CD14-positive monocyte (primary cell): ENCODE results near the gene ARID3B. TPM values are rescaled to one million over a fixed set of nuclear protein-coding genes. Genes with fewer than 3 reads are reported as not detected.

Source experiments
- DNase-seq, 3 donors: peaks; one replicate each; pipeline ENCODE4 v3.0.0-alpha.2; 2011 to 2022
- H2AFZ ChIP-seq: 2 replicates; pipeline ENCODE4 v1.6.0; 2012; ENCODE audit warnings: mild to moderate bottlenecking, low read depth, low read length, inconsistent platforms; ENCODE audit not compliant: insufficient read depth, poor library complexity, severe bottlenecking
- H3K27ac ChIP-seq, 2 donors: 1 replicate in 1 of 2; 2 replicates in 1 of 2; pipeline ENCODE4 v1.5.1; 2012 to 2013; ENCODE audit warnings: low read length in 2 of 2, control low read depth in 1 of 2, inconsistent platforms in 1 of 2, low read depth in 1 of 2, mild to moderate bottlenecking in 1 of 2
- H3K27me3 ChIP-seq, 2 donors: one replicate each; pipeline versions ENCODE4 v1.6.0 to v1.6.1; 2011 to 2013; ENCODE audit warnings: low read length in 2 of 2; ENCODE audit not compliant: control insufficient read depth in 2 of 2, insufficient read depth in 2 of 2
- H3K36me3 ChIP-seq, 2 donors: replicated peaks in 1 of 2; 1 replicate in 1 of 2; 2 replicates in 1 of 2; pipeline versions ENCODE4 v1.5.1 to v1.6.1; 2012 to 2013; ENCODE audit warnings: low read length in 2 of 2, control low read depth in 1 of 2, inconsistent platforms in 1 of 2, mild to moderate bottlenecking in 1 of 2; ENCODE audit not compliant: insufficient read depth in 2 of 2, control insufficient read depth in 1 of 2
- H3K4me1 ChIP-seq, 2 donors: 1 replicate in 1 of 2; 2 replicates in 1 of 2; pipeline versions ENCODE4 v1.5.1 to v1.6.1; 2012 to 2013; ENCODE audit warnings: low read length in 2 of 2, control low read depth in 1 of 2, inconsistent platforms in 1 of 2, mild to moderate bottlenecking in 1 of 2, moderate library complexity in 1 of 2; ENCODE audit not compliant: insufficient read depth in 2 of 2, control insufficient read depth in 1 of 2
- H3K4me2 ChIP-seq: replicated peaks from 2 replicates; pipeline ENCODE3; 2012; ENCODE audit warnings: low read length, moderate library complexity, mild to moderate bottlenecking; ENCODE audit not compliant: poor library complexity, severe bottlenecking; ENCODE audit errors: extremely low read depth
- H3K4me3 ChIP-seq, 3 experiments: fragments of 200-600 bp in 1 of 3; sonication (generic) in 1 of 3; replicated peaks in 1 of 3; 1 replicate in 2 of 3; 2 replicates in 1 of 3; pipeline ENCODE4 v1.5.1; 2011 to 2013; ENCODE audit warnings: low read length in 3 of 3, mild to moderate bottlenecking in 3 of 3, control low read depth in 2 of 3, low read depth in 2 of 3, inconsistent platforms in 1 of 3, moderate library complexity in 1 of 3
- H3K79me2 ChIP-seq: 2 replicates; pipeline ENCODE4 v1.6.0; 2012; ENCODE audit warnings: mild to moderate bottlenecking, control low read depth, inconsistent platforms, low read length, moderate library complexity; ENCODE audit not compliant: insufficient read depth
- H3K9ac ChIP-seq: 2 replicates; pipeline ENCODE4 v1.6.0; 2017; ENCODE audit warnings: low read length, mild to moderate bottlenecking; ENCODE audit not compliant: insufficient read depth, poor library complexity, severe bottlenecking
- H3K9me3 ChIP-seq, 2 donors: replicated peaks in 1 of 2; 1 replicate in 1 of 2; 2 replicates in 1 of 2; pipeline versions ENCODE4 v1.5.1 to v1.6.1; 2012 to 2013; ENCODE audit warnings: low read length in 2 of 2, control low read depth in 1 of 2; ENCODE audit not compliant: control insufficient read depth in 1 of 2, insufficient read depth in 1 of 2
- H4K20me1 ChIP-seq: 2 replicates; pipeline ENCODE4 v1.6.0; 2012; ENCODE audit warnings: mild to moderate bottlenecking, low read length, control low read depth, moderate library complexity; ENCODE audit not compliant: insufficient read depth
- H3K27ac Mint-ChIP-seq, 7 donors: one replicate each; pipeline ENCODE4 v1.8.0; 2020; ENCODE audit warnings: mild to moderate bottlenecking in 7 of 7, mixed read lengths in 7 of 7, moderate library complexity in 6 of 7, inconsistent platforms in 2 of 7
- H3K27me3 Mint-ChIP-seq, 3 donors: one replicate each; pipeline ENCODE4 v1.8.0; 2021 to 2022; ENCODE audit warnings: low read depth in 3 of 3, mild to moderate bottlenecking in 3 of 3, mixed read lengths in 3 of 3, moderate library complexity in 3 of 3, inconsistent platforms in 1 of 3
- H3K36me3 Mint-ChIP-seq, 2 donors: one replicate each; pipeline ENCODE4 v1.8.0; 2020; ENCODE audit warnings: mixed read lengths in 2 of 2, inconsistent platforms in 1 of 2, mild to moderate bottlenecking in 1 of 2
- H3K4me1 Mint-ChIP-seq: one replicate; pipeline ENCODE4 v1.8.0; 2020; ENCODE audit warnings: mild to moderate bottlenecking, mixed read lengths
- H3K4me3 Mint-ChIP-seq, 2 donors: one replicate each; pipeline ENCODE4 v1.8.0; 2020; ENCODE audit warnings: mild to moderate bottlenecking in 2 of 2, mixed read lengths in 2 of 2, moderate library complexity in 1 of 2
- H3K9me3 Mint-ChIP-seq, 7 donors: one replicate each; pipeline ENCODE4 v1.8.0; 2020 to 2022; ENCODE audit warnings: mixed read lengths in 7 of 7, mild to moderate bottlenecking in 6 of 7, moderate library complexity in 6 of 7, inconsistent platforms in 2 of 7
- WGBS: methylation state at CpG from one replicate; pipeline ENCODE4 v1.1.5; 2013; ENCODE audit warnings: missing lambda C conversion rate; ENCODE audit not compliant: insufficient coverage; 5-methylcytosine and 5-hydroxymethylcytosine counted together
- intact Hi-C, 2 donors: fragments of 100-400 bp; cut with micrococcal nuclease; formaldehyde crosslinking; loops; one replicate each; pipeline versions ENCODE4 v1.15.0 to v1.15.1; 2023
- polyA plus RNA-seq, 3 donors: library from polyadenylated mRNA; depleted of rRNA in 1 of 3; unstranded in 2 of 3; stranded (reverse) in 1 of 3; fragments of 300-500 nt in 2 of 3; fragments of >200 nt in 1 of 3; fragmentation: Illumina TruSeq in 2 of 3; gene quantifications; 1 replicate in 2 of 3; 2 replicates in 1 of 3; pipeline ENCODE4 v1.2.3, GENCODE V29; 2012 to 2021
- TF ChIP-seq, protein P1 (sequence below): fragments of 200-600 bp; IDR thresholded peaks from one replicate; pipeline ENCODE4 v1.8.0; 2022; ENCODE audit warnings: antibody characterized with exemption, mild to moderate bottlenecking

ARID3B gene
- polyA plus RNA-seq, 3 donors = 2.3 to 17.4 (median 4.4) TPM

GRCh38 chr15:74608786-74609185 is 67.8 kb downstream of the ARID3B start:
- H2AFZ ChIP-seq = no peak overlapping the region
- H4K20me1 ChIP-seq = no peaks in the 10 kb centered on the region
- peaks cover 5 to 8% (median 5%) of the 10 kb centered on the region in 3 donors for H3K27me3 Mint-ChIP-seq
- no peaks in the 10 kb centered on the region for H3K9me3 Mint-ChIP-seq
- no peaks in the 10 kb centered on the region for H3K36me3 ChIP-seq
- no peak for DNase-seq
- H3K4me2 ChIP-seq = no peak overlapping the region
- no peaks in the 10 kb centered on the region for H3K9me3 ChIP-seq
- H3K27ac ChIP-seq = no peak overlapping the region
- H3K79me2 ChIP-seq = no peaks in the 10 kb centered on the region
- no peak overlapping the region for H3K4me3 Mint-ChIP-seq
- no peak overlapping the region for H3K27ac Mint-ChIP-seq
- H3K4me1 ChIP-seq = peaks cover 0 to 7% of the 10 kb centered on the region in 2 donors
- H3K36me3 Mint-ChIP-seq = no peaks in the 10 kb centered on the region
- no peaks in the 10 kb centered on the region for H3K4me1 Mint-ChIP-seq
- no peaks in the 10 kb centered on the region for H3K27me3 ChIP-seq
- intact Hi-C loops = no loop called here
- H3K9ac ChIP-seq = no peak overlapping the region
- TF ChIP-seq, protein P1, sequence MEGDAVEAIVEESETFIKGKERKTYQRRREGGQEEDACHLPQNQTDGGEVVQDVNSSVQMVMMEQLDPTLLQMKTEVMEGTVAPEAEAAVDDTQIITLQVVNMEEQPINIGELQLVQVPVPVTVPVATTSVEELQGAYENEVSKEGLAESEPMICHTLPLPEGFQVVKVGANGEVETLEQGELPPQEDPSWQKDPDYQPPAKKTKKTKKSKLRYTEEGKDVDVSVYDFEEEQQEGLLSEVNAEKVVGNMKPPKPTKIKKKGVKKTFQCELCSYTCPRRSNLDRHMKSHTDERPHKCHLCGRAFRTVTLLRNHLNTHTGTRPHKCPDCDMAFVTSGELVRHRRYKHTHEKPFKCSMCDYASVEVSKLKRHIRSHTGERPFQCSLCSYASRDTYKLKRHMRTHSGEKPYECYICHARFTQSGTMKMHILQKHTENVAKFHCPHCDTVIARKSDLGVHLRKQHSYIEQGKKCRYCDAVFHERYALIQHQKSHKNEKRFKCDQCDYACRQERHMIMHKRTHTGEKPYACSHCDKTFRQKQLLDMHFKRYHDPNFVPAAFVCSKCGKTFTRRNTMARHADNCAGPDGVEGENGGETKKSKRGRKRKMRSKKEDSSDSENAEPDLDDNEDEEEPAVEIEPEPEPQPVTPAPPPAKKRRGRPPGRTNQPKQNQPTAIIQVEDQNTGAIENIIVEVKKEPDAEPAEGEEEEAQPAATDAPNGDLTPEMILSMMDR = no peak
- no peak overlapping the region for H3K4me3 ChIP-seq
- WGBS = 100% methylated on average over 3 of the region's 3 CpGs

GRCh38 chr15:74609938-74610301 is 68.9 kb downstream of the ARID3B start:
- H3K36me3 ChIP-seq = no peaks in the 10 kb centered on the region
- Mint-ChIP-seq H3K4me1 (peaks cover 4% of the 10 kb centered on the region), H3K9me3 (no peaks in the 10 kb centered on the region), H3K4me3 (no peak overlapping the region), H3K27me3 (peaks cover 3 to 8% (median 5%) of the 10 kb centered on the region in 3 donors), H3K36me3 (no peaks in the 10 kb centered on the region), H3K27ac (no peak overlapping the region)
- H2AFZ ChIP-seq = no peak overlapping the region
- no peak overlapping the region for H3K4me2 ChIP-seq
- no peak overlapping the region for H3K27ac ChIP-seq
- no peaks in the 10 kb centered on the region for H4K20me1 ChIP-seq
- TF ChIP-seq, protein P1 = no peak
- no peaks in the 10 kb centered on the region for H3K27me3 ChIP-seq
- H3K9me3 ChIP-seq = no peaks in the 10 kb centered on the region
- no peak for DNase-seq
- intact Hi-C loops = loop anchor here in 1 of 2 donors (10.0 kb wide), 2 partner anchors 65 to 145 kb away; partner anchors contain the start of genes ARID3B and UBL7
- no peaks in the 10 kb centered on the region for H3K79me2 ChIP-seq
- H3K4me1 ChIP-seq = peaks cover 1 to 7% of the 10 kb centered on the region in 2 donors
- H3K9ac ChIP-seq = no peak overlapping the region
- 100% methylated on average over 1 of the region's 3 CpGs for WGBS
- no peak overlapping the region for H3K4me3 ChIP-seq
